ENCODE measurements around the gene ZC3H15.

DNA sequence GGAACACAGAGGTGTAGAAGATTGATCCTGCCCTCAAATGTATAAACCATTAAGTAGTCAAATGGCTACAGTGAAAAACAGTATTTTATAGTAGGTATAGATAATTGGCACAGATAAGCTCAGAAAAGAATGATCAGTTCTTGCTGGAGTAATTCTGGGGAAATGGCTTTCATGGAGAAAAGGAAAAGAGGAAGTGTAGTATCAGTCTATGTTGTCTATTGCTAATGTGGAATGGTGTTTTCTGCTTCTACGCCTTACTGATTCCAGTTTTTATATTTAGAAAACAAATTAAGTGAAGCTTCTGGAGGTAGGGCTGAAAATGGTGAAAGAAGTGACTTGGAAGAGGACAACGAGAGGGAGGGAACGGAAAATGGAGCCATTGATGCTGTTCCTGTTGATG, 22.2 kb downstream of the ZC3H15 start:
- TF ChIP-seq, protein P1, sequence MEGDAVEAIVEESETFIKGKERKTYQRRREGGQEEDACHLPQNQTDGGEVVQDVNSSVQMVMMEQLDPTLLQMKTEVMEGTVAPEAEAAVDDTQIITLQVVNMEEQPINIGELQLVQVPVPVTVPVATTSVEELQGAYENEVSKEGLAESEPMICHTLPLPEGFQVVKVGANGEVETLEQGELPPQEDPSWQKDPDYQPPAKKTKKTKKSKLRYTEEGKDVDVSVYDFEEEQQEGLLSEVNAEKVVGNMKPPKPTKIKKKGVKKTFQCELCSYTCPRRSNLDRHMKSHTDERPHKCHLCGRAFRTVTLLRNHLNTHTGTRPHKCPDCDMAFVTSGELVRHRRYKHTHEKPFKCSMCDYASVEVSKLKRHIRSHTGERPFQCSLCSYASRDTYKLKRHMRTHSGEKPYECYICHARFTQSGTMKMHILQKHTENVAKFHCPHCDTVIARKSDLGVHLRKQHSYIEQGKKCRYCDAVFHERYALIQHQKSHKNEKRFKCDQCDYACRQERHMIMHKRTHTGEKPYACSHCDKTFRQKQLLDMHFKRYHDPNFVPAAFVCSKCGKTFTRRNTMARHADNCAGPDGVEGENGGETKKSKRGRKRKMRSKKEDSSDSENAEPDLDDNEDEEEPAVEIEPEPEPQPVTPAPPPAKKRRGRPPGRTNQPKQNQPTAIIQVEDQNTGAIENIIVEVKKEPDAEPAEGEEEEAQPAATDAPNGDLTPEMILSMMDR (IDR thresholded peaks at IDR 0.05): no peak
- TF ChIP-seq, protein P2, sequence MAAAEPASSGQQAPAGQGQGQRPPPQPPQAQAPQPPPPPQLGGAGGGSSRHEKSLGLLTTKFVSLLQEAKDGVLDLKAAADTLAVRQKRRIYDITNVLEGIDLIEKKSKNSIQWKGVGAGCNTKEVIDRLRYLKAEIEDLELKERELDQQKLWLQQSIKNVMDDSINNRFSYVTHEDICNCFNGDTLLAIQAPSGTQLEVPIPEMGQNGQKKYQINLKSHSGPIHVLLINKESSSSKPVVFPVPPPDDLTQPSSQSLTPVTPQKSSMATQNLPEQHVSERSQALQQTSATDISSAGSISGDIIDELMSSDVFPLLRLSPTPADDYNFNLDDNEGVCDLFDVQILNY (CRISPR knock-in tag; IDR thresholded peaks at IDR 0.05): no peak
- no peak for TF ChIP-seq JUN (CRISPR knock-in tag; IDR thresholded peaks at IDR 0.05)
- TF ChIP-seq, protein P3, sequence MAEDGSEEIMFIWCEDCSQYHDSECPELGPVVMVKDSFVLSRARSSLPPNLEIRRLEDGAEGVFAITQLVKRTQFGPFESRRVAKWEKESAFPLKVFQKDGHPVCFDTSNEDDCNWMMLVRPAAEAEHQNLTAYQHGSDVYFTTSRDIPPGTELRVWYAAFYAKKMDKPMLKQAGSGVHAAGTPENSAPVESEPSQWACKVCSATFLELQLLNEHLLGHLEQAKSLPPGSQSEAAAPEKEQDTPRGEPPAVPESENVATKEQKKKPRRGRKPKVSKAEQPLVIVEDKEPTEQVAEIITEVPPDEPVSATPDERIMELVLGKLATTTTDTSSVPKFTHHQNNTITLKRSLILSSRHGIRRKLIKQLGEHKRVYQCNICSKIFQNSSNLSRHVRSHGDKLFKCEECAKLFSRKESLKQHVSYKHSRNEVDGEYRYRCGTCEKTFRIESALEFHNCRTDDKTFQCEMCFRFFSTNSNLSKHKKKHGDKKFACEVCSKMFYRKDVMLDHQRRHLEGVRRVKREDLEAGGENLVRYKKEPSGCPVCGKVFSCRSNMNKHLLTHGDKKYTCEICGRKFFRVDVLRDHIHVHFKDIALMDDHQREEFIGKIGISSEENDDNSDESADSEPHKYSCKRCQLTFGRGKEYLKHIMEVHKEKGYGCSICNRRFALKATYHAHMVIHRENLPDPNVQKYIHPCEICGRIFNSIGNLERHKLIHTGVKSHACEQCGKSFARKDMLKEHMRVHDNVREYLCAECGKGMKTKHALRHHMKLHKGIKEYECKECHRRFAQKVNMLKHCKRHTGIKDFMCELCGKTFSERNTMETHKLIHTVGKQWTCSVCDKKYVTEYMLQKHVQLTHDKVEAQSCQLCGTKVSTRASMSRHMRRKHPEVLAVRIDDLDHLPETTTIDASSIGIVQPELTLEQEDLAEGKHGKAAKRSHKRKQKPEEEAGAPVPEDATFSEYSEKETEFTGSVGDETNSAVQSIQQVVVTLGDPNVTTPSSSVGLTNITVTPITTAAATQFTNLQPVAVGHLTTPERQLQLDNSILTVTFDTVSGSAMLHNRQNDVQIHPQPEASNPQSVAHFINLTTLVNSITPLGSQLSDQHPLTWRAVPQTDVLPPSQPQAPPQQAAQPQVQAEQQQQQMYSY (CRISPR knock-in tag; IDR thresholded peaks at IDR 0.05): no peak
- TF ChIP-seq, protein P4, sequence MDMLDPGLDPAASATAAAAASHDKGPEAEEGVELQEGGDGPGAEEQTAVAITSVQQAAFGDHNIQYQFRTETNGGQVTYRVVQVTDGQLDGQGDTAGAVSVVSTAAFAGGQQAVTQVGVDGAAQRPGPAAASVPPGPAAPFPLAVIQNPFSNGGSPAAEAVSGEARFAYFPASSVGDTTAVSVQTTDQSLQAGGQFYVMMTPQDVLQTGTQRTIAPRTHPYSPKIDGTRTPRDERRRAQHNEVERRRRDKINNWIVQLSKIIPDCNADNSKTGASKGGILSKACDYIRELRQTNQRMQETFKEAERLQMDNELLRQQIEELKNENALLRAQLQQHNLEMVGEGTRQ (CRISPR knock-in tag; IDR thresholded peaks at IDR 0.05): no peak
- TF ChIP-seq, protein P5, sequence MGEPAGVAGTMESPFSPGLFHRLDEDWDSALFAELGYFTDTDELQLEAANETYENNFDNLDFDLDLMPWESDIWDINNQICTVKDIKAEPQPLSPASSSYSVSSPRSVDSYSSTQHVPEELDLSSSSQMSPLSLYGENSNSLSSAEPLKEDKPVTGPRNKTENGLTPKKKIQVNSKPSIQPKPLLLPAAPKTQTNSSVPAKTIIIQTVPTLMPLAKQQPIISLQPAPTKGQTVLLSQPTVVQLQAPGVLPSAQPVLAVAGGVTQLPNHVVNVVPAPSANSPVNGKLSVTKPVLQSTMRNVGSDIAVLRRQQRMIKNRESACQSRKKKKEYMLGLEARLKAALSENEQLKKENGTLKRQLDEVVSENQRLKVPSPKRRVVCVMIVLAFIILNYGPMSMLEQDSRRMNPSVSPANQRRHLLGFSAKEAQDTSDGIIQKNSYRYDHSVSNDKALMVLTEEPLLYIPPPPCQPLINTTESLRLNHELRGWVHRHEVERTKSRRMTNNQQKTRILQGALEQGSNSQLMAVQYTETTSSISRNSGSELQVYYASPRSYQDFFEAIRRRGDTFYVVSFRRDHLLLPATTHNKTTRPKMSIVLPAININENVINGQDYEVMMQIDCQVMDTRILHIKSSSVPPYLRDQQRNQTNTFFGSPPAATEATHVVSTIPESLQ (CRISPR knock-in tag; IDR thresholded peaks at IDR 0.05): no peak
- no peak for TF ChIP-seq ZNF121 (CRISPR knock-in tag; IDR thresholded peaks at IDR 0.05)
- TF ChIP-seq, protein P6, sequence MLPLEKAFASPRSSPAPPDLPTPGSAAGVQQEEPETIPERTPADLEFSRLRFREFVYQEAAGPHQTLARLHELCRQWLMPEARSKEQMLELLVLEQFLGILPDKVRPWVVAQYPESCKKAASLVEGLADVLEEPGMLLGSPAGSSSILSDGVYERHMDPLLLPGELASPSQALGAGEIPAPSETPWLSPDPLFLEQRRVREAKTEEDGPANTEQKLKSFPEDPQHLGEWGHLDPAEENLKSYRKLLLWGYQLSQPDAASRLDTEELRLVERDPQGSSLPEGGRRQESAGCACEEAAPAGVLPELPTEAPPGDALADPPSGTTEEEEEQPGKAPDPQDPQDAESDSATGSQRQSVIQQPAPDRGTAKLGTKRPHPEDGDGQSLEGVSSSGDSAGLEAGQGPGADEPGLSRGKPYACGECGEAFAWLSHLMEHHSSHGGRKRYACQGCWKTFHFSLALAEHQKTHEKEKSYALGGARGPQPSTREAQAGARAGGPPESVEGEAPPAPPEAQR (CRISPR knock-in tag; IDR thresholded peaks at IDR 0.05): no peak
- TF ChIP-seq ZBTB21 (CRISPR knock-in tag; IDR thresholded peaks at IDR 0.05; ENCODE audit: borderline replicate concordance): no peak
- no peak for TF ChIP-seq NR3C1 (CRISPR knock-in tag; conservative IDR thresholded peaks at IDR 0.05; ENCODE audit: low read depth)
- TF ChIP-seq IRF2 (CRISPR knock-in tag; IDR thresholded peaks at IDR 0.05; ENCODE audit: borderline replicate concordance, low read depth): no peak
- TF ChIP-seq, protein P7, sequence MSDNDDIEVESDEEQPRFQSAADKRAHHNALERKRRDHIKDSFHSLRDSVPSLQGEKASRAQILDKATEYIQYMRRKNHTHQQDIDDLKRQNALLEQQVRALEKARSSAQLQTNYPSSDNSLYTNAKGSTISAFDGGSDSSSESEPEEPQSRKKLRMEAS (CRISPR knock-in tag; IDR thresholded peaks at IDR 0.05): no peak
- no peak for TF ChIP-seq SP1 (CRISPR knock-in tag; conservative IDR thresholded peaks at IDR 0.05)
